H9 (cell line): Measurements from ENCODE around the gene TMEM50B. TPM values are rescaled to one million over a fixed set of nuclear protein-coding genes. Genes with fewer than 3 reads are reported as not detected.

Experiments used
- DNase-seq: peaks from one replicate; pipeline ENCODE4 v3.0.0-alpha.2; 2017
- H2AFZ ChIP-seq: one replicate; pipeline ENCODE4 v1.6.1; 2013; ENCODE audit warnings: mild to moderate bottlenecking, low read length, control low read depth, moderate library complexity
- H2AK5ac ChIP-seq: 2 replicates; pipeline ENCODE4 v1.6.1; 2013; ENCODE audit warnings: low read length, control low read depth, mixed read lengths; ENCODE audit not compliant: insufficient read length
- H2BK120ac ChIP-seq: one replicate; pipeline ENCODE4 v1.6.1; 2013; ENCODE audit warnings: low read depth, mild to moderate bottlenecking, low read length, control low read depth, inconsistent platforms; ENCODE audit not compliant: poor library complexity, severe bottlenecking
- H2BK12ac ChIP-seq: 2 replicates; pipeline ENCODE4 v1.6.1; 2013; ENCODE audit warnings: low read length, control low read depth, mixed read lengths, low read depth; ENCODE audit not compliant: insufficient read length
- H2BK15ac ChIP-seq: 2 replicates; pipeline ENCODE4 v1.6.1; 2013; ENCODE audit warnings: low read depth, low read length, control low read depth
- H2BK20ac ChIP-seq: one replicate; pipeline ENCODE4 v1.6.1; 2013; ENCODE audit warnings: low read depth, mild to moderate bottlenecking, low read length, control low read depth, inconsistent platforms; ENCODE audit not compliant: poor library complexity, severe bottlenecking
- H2BK5ac ChIP-seq: 2 replicates; pipeline ENCODE4 v1.6.1; 2013; ENCODE audit warnings: low read length, control low read depth, mixed read lengths; ENCODE audit not compliant: insufficient read length
- H3K14ac ChIP-seq: 2 replicates; pipeline ENCODE4 v1.6.1; 2013; ENCODE audit warnings: low read length, control low read depth; ENCODE audit not compliant: insufficient read depth
- H3K18ac ChIP-seq: 2 replicates; pipeline ENCODE4 v1.6.1; 2013; ENCODE audit warnings: low read depth, mild to moderate bottlenecking, mixed read lengths, low read length, control low read depth; ENCODE audit not compliant: insufficient read length
- H3K23ac ChIP-seq: 2 replicates; pipeline ENCODE4 v1.6.1; 2013; ENCODE audit warnings: low read length, control low read depth, mixed read lengths, low read depth; ENCODE audit not compliant: insufficient read length
- H3K23me2 ChIP-seq: 2 replicates; pipeline ENCODE4 v1.6.1; 2013; ENCODE audit warnings: low read depth, mild to moderate bottlenecking, mixed read lengths, low read length, control low read depth; ENCODE audit not compliant: insufficient read length, poor library complexity, severe bottlenecking
- H3K27ac ChIP-seq: 2 replicates; pipeline ENCODE4 v1.5.1; 2013; ENCODE audit warnings: low read length, control low read depth, mixed read lengths, low read depth; ENCODE audit not compliant: insufficient read length
- H3K27me3 ChIP-seq: 2 replicates; pipeline ENCODE4 v1.6.1; 2013; ENCODE audit warnings: low read length, control low read depth, inconsistent platforms; ENCODE audit not compliant: insufficient read depth
- H3K4ac ChIP-seq: 2 replicates; pipeline ENCODE4 v1.6.1; 2013; ENCODE audit warnings: low read depth, mild to moderate bottlenecking, control low read depth, inconsistent platforms, low read length, moderate library complexity
- H3K4me1 ChIP-seq: 2 replicates; pipeline ENCODE4 v1.6.1; 2013; ENCODE audit warnings: low read length, control low read depth, inconsistent platforms; ENCODE audit not compliant: insufficient read depth
- H3K4me2 ChIP-seq: 2 replicates; pipeline ENCODE4 v1.6.1; 2013; ENCODE audit warnings: low read length, control low read depth, mixed read lengths; ENCODE audit not compliant: insufficient read length, insufficient read depth
- H3K56ac ChIP-seq: 2 replicates; pipeline ENCODE4 v1.6.1; 2013; ENCODE audit warnings: low read depth, mild to moderate bottlenecking, mixed read lengths, low read length, control low read depth; ENCODE audit not compliant: insufficient read length
- H3K79me1 ChIP-seq: 2 replicates; pipeline ENCODE4 v1.6.1; 2013; ENCODE audit warnings: low read depth, mild to moderate bottlenecking, moderate library complexity, low read length, control low read depth, inconsistent platforms; ENCODE audit not compliant: insufficient read depth, poor library complexity, severe bottlenecking
- H3K79me2 ChIP-seq: 2 replicates; pipeline ENCODE4 v1.6.1; 2013; ENCODE audit warnings: low read length, control low read depth, inconsistent platforms; ENCODE audit not compliant: insufficient read depth
- H3K9ac ChIP-seq: 2 replicates; pipeline ENCODE4 v1.6.1; 2013; ENCODE audit warnings: low read length, control low read depth, mixed read lengths; ENCODE audit not compliant: insufficient read length; ENCODE audit errors: extremely low read depth
- H3K9me3 ChIP-seq: one replicate; pipeline ENCODE4 v1.6.1; 2013; ENCODE audit warnings: low read depth, low read length, inconsistent platforms; ENCODE audit not compliant: control insufficient read depth
- H3T11ph ChIP-seq: one replicate; pipeline ENCODE4 v1.6.1; 2013; ENCODE audit warnings: mild to moderate bottlenecking, low read length, control low read depth, inconsistent platforms
- H4K20me1 ChIP-seq: one replicate; pipeline ENCODE4 v1.6.1; 2013; ENCODE audit not compliant: control insufficient read depth, insufficient read length, insufficient read depth
- H4K5ac ChIP-seq: 2 replicates; pipeline ENCODE4 v1.6.1; 2013; ENCODE audit warnings: low read depth, mild to moderate bottlenecking, mixed read lengths, low read length, control low read depth; ENCODE audit not compliant: insufficient read length
- H4K8ac ChIP-seq: replicated peaks from 2 replicates; pipeline ENCODE4 v1.6.1; 2013; ENCODE audit warnings: low read length, control low read depth, mixed read lengths, low read depth; ENCODE audit not compliant: insufficient read length
- H4K91ac ChIP-seq: 2 replicates; pipeline ENCODE4 v1.6.1; 2013; ENCODE audit warnings: low read depth, mild to moderate bottlenecking, moderate library complexity, mixed read lengths, low read length, control low read depth; ENCODE audit not compliant: insufficient read length
- H3K27ac Mint-ChIP-seq, 3 experiments: 2 replicates in 2 of 3; 3 replicates in 1 of 3; pipeline ENCODE4 v1.8.0; 2020 to 2021; ENCODE audit warnings: mixed read lengths in 3 of 3, mild to moderate bottlenecking in 1 of 3, moderate library complexity in 1 of 3
- H3K27me3 Mint-ChIP-seq: 2 replicates; pipeline ENCODE4 v1.8.0; 2021; ENCODE audit warnings: low read depth, mild to moderate bottlenecking, moderate library complexity, mixed read lengths
- H3K36me3 Mint-ChIP-seq, 3 experiments: 2 replicates in 2 of 3; 3 replicates in 1 of 3; pipeline ENCODE4 v1.8.0; 2020 to 2021; ENCODE audit warnings: low read depth in 3 of 3, mixed read lengths in 3 of 3; ENCODE audit not compliant: insufficient read depth in 1 of 3
- H3K4me1 Mint-ChIP-seq, 2 experiments: 2 replicates each; pipeline ENCODE4 v1.8.0; 2020; ENCODE audit warnings: mixed read lengths in 2 of 2
- H3K4me3 Mint-ChIP-seq, 2 experiments: 2 replicates in 1 of 2; 3 replicates in 1 of 2; pipeline ENCODE4 v1.8.0; 2020 to 2021; ENCODE audit warnings: mild to moderate bottlenecking in 2 of 2, mixed read lengths in 2 of 2, moderate library complexity in 1 of 2
- H3K9me3 Mint-ChIP-seq, 2 experiments: 2 replicates in 1 of 2; 3 replicates in 1 of 2; pipeline ENCODE4 v1.8.0; 2020; ENCODE audit warnings: mild to moderate bottlenecking in 2 of 2, mixed read lengths in 2 of 2, moderate library complexity in 1 of 2
- WGBS: extraction: QIAGEN DNeasy Blood & Tissue Kit; methylation state at CpG from one replicate; pipeline ENCODE4 v1.1.7; 2013; ENCODE audit warnings: missing lambda C conversion rate, low lambda C conversion rate, mixed read lengths; ENCODE audit not compliant: insufficient read length; ENCODE audit errors: extremely low coverage; 5-methylcytosine and 5-hydroxymethylcytosine counted together
- total RNA-seq: library from RNA; stranded (reverse); gene quantifications from 2 replicates; pipeline ENCODE4 v1.2.1, GENCODE V29; 2021
- TF ChIP-seq, protein P1 (sequence below): fragments of 200-600 bp; sonication (generic); conservative IDR thresholded peaks from 3 replicates; pipeline ENCODE4 v1.8.0; 2021; ENCODE audit warnings: antibody characterized with exemption, mild to moderate bottlenecking

The TMEM50B gene
- total RNA-seq, 1 experiment from 2014 or later, result 17.6 TPM

DNA sequence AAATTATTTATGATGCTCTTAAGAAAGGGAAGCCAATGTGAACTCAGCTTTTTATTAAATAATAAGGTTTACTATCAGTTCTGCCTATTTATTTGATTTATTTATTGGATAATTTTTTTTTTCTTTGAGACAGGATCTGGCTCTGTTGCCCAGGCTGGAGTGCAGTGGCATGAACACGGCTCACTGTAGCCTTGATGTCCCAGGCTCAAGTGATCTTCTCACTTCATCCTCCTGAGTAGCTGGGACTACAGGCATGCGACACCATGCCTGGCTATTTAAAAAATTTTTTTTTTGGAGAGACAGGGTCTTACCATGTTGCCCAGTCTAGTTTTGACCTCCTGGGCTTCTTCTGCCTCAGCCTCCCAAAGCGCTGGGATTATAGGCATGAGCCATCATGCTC is 32.7 kb upstream of the TMEM50B start:
- H3K4me3 Mint-ChIP-seq, result no peak overlapping the region
- H3K4me1 ChIP-seq, result no peaks in the 10 kb centered on the region
- TF ChIP-seq, protein P1, sequence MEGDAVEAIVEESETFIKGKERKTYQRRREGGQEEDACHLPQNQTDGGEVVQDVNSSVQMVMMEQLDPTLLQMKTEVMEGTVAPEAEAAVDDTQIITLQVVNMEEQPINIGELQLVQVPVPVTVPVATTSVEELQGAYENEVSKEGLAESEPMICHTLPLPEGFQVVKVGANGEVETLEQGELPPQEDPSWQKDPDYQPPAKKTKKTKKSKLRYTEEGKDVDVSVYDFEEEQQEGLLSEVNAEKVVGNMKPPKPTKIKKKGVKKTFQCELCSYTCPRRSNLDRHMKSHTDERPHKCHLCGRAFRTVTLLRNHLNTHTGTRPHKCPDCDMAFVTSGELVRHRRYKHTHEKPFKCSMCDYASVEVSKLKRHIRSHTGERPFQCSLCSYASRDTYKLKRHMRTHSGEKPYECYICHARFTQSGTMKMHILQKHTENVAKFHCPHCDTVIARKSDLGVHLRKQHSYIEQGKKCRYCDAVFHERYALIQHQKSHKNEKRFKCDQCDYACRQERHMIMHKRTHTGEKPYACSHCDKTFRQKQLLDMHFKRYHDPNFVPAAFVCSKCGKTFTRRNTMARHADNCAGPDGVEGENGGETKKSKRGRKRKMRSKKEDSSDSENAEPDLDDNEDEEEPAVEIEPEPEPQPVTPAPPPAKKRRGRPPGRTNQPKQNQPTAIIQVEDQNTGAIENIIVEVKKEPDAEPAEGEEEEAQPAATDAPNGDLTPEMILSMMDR, result no peak
- no peak overlapping the region for H3K4me2 ChIP-seq
- DNase-seq, result no peak
- H2BK12ac ChIP-seq, result no peak overlapping the region
- no peak overlapping the region for H3K18ac ChIP-seq
- no peak overlapping the region for H4K8ac ChIP-seq
- H3K36me3 Mint-ChIP-seq, result peaks cover 67 to 95% (median 85%) of the 10 kb centered on the region in 3 experiments; a peak in 6 of 7 replicates
- H3K23me2 ChIP-seq, result no peaks in the 10 kb centered on the region
- H3K27me3 ChIP-seq, result no peaks in the 10 kb centered on the region
- H4K5ac ChIP-seq, result no peak overlapping the region
- H4K20me1 ChIP-seq, result no peaks in the 10 kb centered on the region
- no peak overlapping the region for H3K14ac ChIP-seq
- no peaks in the 10 kb centered on the region for H3K27me3 Mint-ChIP-seq
- H3K56ac ChIP-seq, result no peak overlapping the region
- H3K9ac ChIP-seq, result no peak overlapping the region
- H3K9me3 ChIP-seq, result no peaks in the 10 kb centered on the region
- H3K27ac Mint-ChIP-seq, result no peak overlapping the region
- no peak overlapping the region for H3T11ph ChIP-seq
- no peak overlapping the region for H2BK20ac ChIP-seq
- H3K79me1 ChIP-seq, result no peaks in the 10 kb centered on the region
- H3K27ac ChIP-seq, result no peak overlapping the region
- H2AFZ ChIP-seq, result no peak overlapping the region
- H2BK15ac ChIP-seq, result no peak overlapping the region
- no peak overlapping the region for H4K91ac ChIP-seq
- H3K79me2 ChIP-seq, result no peaks in the 10 kb centered on the region
- WGBS, result no CpG with 5 or more reads among the region's 3 CpGs
- H2BK120ac ChIP-seq, result no peak overlapping the region
- H3K23ac ChIP-seq, result no peak overlapping the region
- H2BK5ac ChIP-seq, result no peak overlapping the region
- no peaks in the 10 kb centered on the region for H3K9me3 Mint-ChIP-seq
- H3K4ac ChIP-seq, result no peak overlapping the region
- no peak overlapping the region for H2AK5ac ChIP-seq
- no peaks in the 10 kb centered on the region for H3K4me1 Mint-ChIP-seq
